Hepatocyte (in vitro differentiated cells): ENCODE results near the gene PAFAH1B2. TPM values are rescaled to one million over a fixed set of nuclear protein-coding genes. Genes with fewer than 3 reads are reported as not detected.

ENCODE experiments used
- DNase-seq: peaks from one replicate; pipeline ENCODE4 v3.0.0-alpha.2; 2016; ENCODE audit warnings: low spot score
- H2AFZ ChIP-seq: fragments of 200-600 bp; sonication (generic); 2 replicates; pipeline ENCODE4 v1.6.0; 2016; ENCODE audit warnings: antibody characterized with exemption, mild to moderate bottlenecking
- H3K27ac ChIP-seq: fragments of 200-600 bp; sonication (generic); 2 replicates; pipeline ENCODE4 v1.5.1; 2016; ENCODE audit warnings: mild to moderate bottlenecking
- H3K27me3 ChIP-seq: fragments of 200-600 bp; sonication (generic); 2 replicates; pipeline ENCODE4 v1.6.1; 2016
- H3K36me3 ChIP-seq: fragments of 200-600 bp; sonication (generic); replicated peaks from 2 replicates; pipeline ENCODE4 v1.5.1; 2016; ENCODE audit warnings: low read depth; ENCODE audit not compliant: insufficient read depth
- H3K4me1 ChIP-seq: fragments of 200-600 bp; sonication (generic); 2 replicates; pipeline ENCODE4 v1.5.1; 2016; ENCODE audit warnings: mild to moderate bottlenecking, moderate library complexity; ENCODE audit not compliant: insufficient read depth
- H3K4me2 ChIP-seq: fragments of 200-600 bp; sonication (generic); 2 replicates; pipeline ENCODE4 v1.6.0; 2016
- H3K4me3 ChIP-seq: fragments of 200-600 bp; sonication (generic); 2 replicates; pipeline ENCODE4 v1.5.1; 2016; ENCODE audit warnings: mild to moderate bottlenecking
- H3K79me2 ChIP-seq: fragments of 200-600 bp; sonication (generic); 2 replicates; pipeline ENCODE4 v1.6.0; 2017; ENCODE audit warnings: mild to moderate bottlenecking
- H3K9me2 ChIP-seq: fragments of 200-600 bp; sonication (generic); replicated peaks from 2 replicates; pipeline ENCODE4 v1.6.0; 2017; ENCODE audit warnings: mild to moderate bottlenecking; ENCODE audit not compliant: insufficient read depth
- H3K9me3 ChIP-seq: fragments of 200-600 bp; sonication (generic); 2 replicates; pipeline ENCODE4 v1.5.1; 2016; ENCODE audit warnings: low read depth, mild to moderate bottlenecking
- H4K20me1 ChIP-seq: fragments of 200-600 bp; sonication (generic); 2 replicates; pipeline ENCODE4 v1.6.0; 2016; ENCODE audit warnings: mild to moderate bottlenecking; ENCODE audit not compliant: insufficient read depth, poor library complexity, severe bottlenecking
- EZH2 ChIP-seq: fragments of 200-600 bp; sonication (generic); IDR thresholded peaks from 2 replicates; pipeline ENCODE4 v1.6.1; 2016; ENCODE audit warnings: antibody characterized with exemption, mild to moderate bottlenecking, borderline replicate concordance
- EZH2phosphoT487 ChIP-seq: fragments of 200-600 bp; sonication (generic); IDR thresholded peaks from one replicate; pipeline ENCODE4 v1.6.1; 2018; ENCODE audit warnings: antibody characterized with exemption, mild to moderate bottlenecking, low read depth, moderate library complexity; ENCODE audit not compliant: unreplicated experiment, severe bottlenecking
- WGBS: methylation state at CpG from one replicate; pipeline ENCODE4 v1.1.6; 2016; ENCODE audit warnings: low lambda C conversion rate; ENCODE audit errors: missing lambda C conversion rate; 5-methylcytosine and 5-hydroxymethylcytosine counted together
- polyA plus RNA-seq: library from polyadenylated mRNA; unstranded; fragments of >200 nt; fragmentation: Nextera tagmentation; extraction: Ambion mirVana; gene quantifications from 2 replicates; pipeline ENCODE4 v1.2.1, GENCODE V29; 2016
- total RNA-seq: library from RNA; depleted of rRNA; stranded (reverse); fragments of >200 nt; gene quantifications from 2 replicates; pipeline ENCODE4 v1.2.3, GENCODE V29; 2014
- TF ChIP-seq, protein P1 (sequence below): fragments of 200-600 bp; sonication (generic); IDR thresholded peaks from 2 replicates; pipeline ENCODE4 v1.5.1; 2016; ENCODE audit warnings: antibody characterized with exemption, mild to moderate bottlenecking; ENCODE audit not compliant: poor library complexity

The PAFAH1B2 gene
- total and polyA plus RNA-seq, 2 experiments from 2014 or later: 30.8 to 103 TPM

DNA sequence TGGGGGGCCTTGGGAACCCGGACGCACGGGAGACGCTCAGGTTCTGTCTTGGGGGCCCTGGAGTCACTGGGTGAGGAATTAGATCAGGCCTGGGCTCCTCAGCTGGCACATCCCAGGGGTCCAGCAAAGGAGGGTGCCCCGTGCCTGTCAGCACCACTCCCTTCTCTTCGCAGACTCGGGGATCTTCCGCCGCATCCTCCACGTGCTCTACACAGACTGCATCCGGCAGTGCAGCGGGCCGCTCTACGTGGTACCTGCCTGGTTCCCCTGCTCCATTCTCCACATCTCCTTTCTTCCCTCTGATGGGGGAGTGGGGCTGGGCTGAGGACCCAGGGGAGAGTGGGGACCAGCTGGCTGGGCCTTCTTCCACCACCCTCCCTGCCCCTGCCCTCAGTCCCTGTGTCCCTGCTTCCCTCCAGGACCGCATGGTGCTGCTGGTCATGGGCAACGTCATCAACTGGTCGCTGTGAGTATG, 48.4 kb downstream of the PAFAH1B2 start:
- Histone ChIP-seq H3K4me3 (no peak overlapping the region), H3K4me2 (no peak overlapping the region), H3K27me3 (no peaks in the 10 kb centered on the region), H3K9me2 (no peaks in the 10 kb centered on the region), H4K20me1 (no peaks in the 10 kb centered on the region), H3K79me2 (no peaks in the 10 kb centered on the region), H3K27ac (no peak overlapping the region), H3K9me3 (no peaks in the 10 kb centered on the region), H3K36me3 (no peaks in the 10 kb centered on the region), H2AFZ (no peak overlapping the region), H3K4me1 (peaks cover 3% of the 10 kb centered on the region)
- no peak for DNase-seq
- 98% methylated on average over 16 of the region's 17 CpGs for WGBS
- TF ChIP-seq EZH2phosphoT487 (no peak), EZH2 (no peak)
- TF ChIP-seq, protein P1, sequence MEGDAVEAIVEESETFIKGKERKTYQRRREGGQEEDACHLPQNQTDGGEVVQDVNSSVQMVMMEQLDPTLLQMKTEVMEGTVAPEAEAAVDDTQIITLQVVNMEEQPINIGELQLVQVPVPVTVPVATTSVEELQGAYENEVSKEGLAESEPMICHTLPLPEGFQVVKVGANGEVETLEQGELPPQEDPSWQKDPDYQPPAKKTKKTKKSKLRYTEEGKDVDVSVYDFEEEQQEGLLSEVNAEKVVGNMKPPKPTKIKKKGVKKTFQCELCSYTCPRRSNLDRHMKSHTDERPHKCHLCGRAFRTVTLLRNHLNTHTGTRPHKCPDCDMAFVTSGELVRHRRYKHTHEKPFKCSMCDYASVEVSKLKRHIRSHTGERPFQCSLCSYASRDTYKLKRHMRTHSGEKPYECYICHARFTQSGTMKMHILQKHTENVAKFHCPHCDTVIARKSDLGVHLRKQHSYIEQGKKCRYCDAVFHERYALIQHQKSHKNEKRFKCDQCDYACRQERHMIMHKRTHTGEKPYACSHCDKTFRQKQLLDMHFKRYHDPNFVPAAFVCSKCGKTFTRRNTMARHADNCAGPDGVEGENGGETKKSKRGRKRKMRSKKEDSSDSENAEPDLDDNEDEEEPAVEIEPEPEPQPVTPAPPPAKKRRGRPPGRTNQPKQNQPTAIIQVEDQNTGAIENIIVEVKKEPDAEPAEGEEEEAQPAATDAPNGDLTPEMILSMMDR: no peak

DNA sequence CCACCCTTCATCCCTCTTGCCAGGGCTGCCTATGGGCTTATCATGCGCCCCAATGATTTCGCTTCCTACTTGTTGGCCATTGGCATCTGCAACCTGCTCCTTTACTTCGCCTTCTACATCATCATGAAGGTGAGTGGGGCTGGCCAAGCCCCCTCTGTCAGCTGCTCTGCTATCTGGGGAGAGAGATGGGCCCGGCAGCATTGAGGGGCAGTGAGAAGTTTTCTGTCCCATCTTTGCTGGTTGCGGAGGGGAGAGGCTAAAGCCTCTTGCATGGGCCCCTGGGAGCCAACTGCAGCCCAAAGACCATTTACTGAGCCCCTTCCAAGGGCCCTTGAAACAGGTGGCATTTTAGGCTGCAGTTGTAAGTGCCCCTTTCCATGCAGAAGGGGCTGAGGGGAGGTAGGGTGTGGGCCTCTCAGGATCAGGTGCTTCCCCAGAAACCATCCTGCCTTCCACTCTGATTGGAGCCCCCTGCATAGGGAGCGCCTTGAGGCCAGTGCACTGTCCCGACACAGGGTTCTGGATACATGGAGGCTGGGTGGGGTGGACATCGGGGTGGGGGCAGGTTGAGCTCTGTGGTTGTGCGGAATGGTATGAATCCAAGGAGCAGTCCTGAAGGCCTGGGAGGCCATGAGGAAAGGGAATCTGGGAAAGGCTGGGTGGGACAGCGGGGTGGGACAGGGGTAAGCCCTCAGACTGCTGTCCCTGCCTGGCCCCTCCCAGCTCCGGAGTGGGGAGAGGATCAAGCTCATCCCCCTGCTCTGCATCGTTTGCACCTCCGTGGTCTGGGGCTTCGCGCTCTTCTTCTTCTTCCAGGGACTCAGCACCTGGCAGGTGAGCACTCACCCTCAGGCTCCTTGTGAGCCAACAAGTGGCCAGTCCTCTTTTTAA, 49.3 kb downstream of the PAFAH1B2 start:
- H3K4me3 ChIP-seq: no peak overlapping the region
- no peak overlapping the region for H2AFZ ChIP-seq
- no peak overlapping the region for H3K27ac ChIP-seq
- H3K9me2 ChIP-seq: no peaks in the 10 kb centered on the region
- no peak overlapping the region for H3K4me2 ChIP-seq
- H3K4me1 ChIP-seq: peaks cover 11% of the 10 kb centered on the region
- TF ChIP-seq, protein P1: no peak
- no peak for TF ChIP-seq EZH2
- H3K27me3 ChIP-seq: no peaks in the 10 kb centered on the region
- no peaks in the 10 kb centered on the region for H4K20me1 ChIP-seq
- WGBS: 96% methylated on average over 15 of the region's 15 CpGs
- DNase-seq: no peak
- no peaks in the 10 kb centered on the region for H3K36me3 ChIP-seq
- H3K79me2 ChIP-seq: no peaks in the 10 kb centered on the region
- H3K9me3 ChIP-seq: no peaks in the 10 kb centered on the region

DNA sequence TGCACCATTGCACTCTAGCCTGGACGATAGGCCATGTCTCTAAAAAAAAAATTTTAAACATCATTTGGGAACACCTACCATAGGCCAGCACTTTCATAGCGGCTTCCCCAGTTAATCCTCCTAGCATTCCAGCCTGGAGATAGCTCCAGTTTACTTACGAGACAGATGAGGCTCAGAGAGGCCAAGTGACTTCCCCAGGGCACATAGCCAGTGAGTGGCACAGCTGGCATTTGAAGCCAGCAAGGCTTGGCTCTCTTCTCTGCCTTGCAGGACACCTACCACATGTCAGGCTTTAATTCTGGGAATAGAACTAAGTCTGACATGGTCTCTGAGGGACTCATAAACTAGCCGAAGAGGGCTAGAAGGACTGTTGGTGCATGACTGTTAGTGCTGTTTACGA, 50.2 kb downstream of the PAFAH1B2 start:
- H3K4me1 ChIP-seq: peaks cover 18% of the 10 kb centered on the region
- no peaks in the 10 kb centered on the region for H4K20me1 ChIP-seq
- no peak overlapping the region for H2AFZ ChIP-seq
- no peak for DNase-seq
- no peak overlapping the region for H3K27ac ChIP-seq
- no peaks in the 10 kb centered on the region for H3K27me3 ChIP-seq
- H3K36me3 ChIP-seq: no peaks in the 10 kb centered on the region
- WGBS: 71% methylated on average over 5 of the region's 5 CpGs
- no peak overlapping the region for H3K4me2 ChIP-seq
- no peaks in the 10 kb centered on the region for H3K9me3 ChIP-seq
- TF ChIP-seq EZH2phosphoT487: no peak
- TF ChIP-seq, protein P1: no peak
- no peaks in the 10 kb centered on the region for H3K79me2 ChIP-seq
- H3K9me2 ChIP-seq: no peaks in the 10 kb centered on the region
- no peak overlapping the region for H3K4me3 ChIP-seq
